ENCODE measurements around the gene SEPTIN14.

DNA sequence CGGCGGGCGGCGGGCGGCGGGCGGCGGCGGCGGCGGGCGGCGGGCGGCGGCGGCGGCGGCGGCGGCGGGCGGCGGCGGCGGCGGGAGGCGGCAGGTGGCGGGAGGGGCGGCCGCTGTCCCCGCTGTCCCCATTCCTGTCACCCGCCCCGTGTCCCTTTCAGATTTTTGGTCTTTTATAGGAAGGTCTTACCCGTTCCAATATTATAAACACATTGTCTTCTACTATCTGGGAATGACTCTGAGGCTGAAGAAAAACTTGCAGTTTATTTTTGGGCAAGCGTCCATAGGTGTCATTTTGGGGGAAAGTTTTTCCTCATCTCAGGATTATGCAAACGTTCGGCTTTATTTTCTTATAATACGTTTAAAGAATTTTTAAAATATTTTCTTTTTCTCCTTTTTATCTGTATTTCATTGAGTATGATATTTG lies 25.3 kb upstream of the SEPTIN14 start:
- TF ChIP-seq CTCF (conservative IDR thresholded peaks at IDR 0.05; ENCODE audit: low read depth, low read length) (no peak), EZH2 (IDR thresholded peaks at IDR 0.05; ENCODE audit: borderline replicate concordance, low read depth, low read length, poor library complexity, severe bottlenecking) (no peak)
